Nephron (organoid): ENCODE measurements around the gene RNF19B.

ENCODE experiments used
- H3K27ac Mint-ChIP-seq, 3 experiments: 2 replicates each; pipeline ENCODE4 v1.8.0; 2020; ENCODE audit warnings: mixed read lengths in 3 of 3, mild to moderate bottlenecking in 2 of 3, moderate library complexity in 1 of 3
- H3K27me3 Mint-ChIP-seq: 2 replicates; pipeline ENCODE4 v1.8.0; 2021; ENCODE audit warnings: low read depth, mild to moderate bottlenecking, moderate library complexity, mixed read lengths
- H3K36me3 Mint-ChIP-seq: 2 replicates; pipeline ENCODE4 v1.8.0; 2020; ENCODE audit warnings: low read depth, mixed read lengths
- H3K4me1 Mint-ChIP-seq: 2 replicates; pipeline ENCODE4 v1.8.0; 2020; ENCODE audit warnings: mixed read lengths
- H3K4me3 Mint-ChIP-seq, 3 experiments: 2 replicates each; pipeline ENCODE4 v1.8.0; 2020; ENCODE audit warnings: mild to moderate bottlenecking in 3 of 3, mixed read lengths in 3 of 3, moderate library complexity in 2 of 3
- H3K9me3 Mint-ChIP-seq: 2 replicates; pipeline ENCODE4 v1.8.0; 2020; ENCODE audit warnings: mixed read lengths
- CTCF ChIP-seq, 3 experiments: fragments of 200-600 bp; sonication (generic); IDR thresholded peaks; one replicate each; pipeline ENCODE4 v1.5.0; 2021; ENCODE audit warnings: antibody characterized with exemption in 3 of 3; ENCODE audit not compliant: unreplicated experiment in 3 of 3

Gene RNF19B

GRCh38 chr1:33003657-33004056 lies 39.0 kb upstream of the RNF19B start:
- Mint-ChIP-seq H3K4me3 (no peak overlapping the region), H3K9me3 (no peaks in the 10 kb centered on the region), H3K27ac (no peak overlapping the region), H3K27me3 (no peaks in the 10 kb centered on the region), H3K36me3 (peaks cover 17% of the 10 kb centered on the region), H3K4me1 (peaks cover 25% of the 10 kb centered on the region)
- TF ChIP-seq CTCF (IDR thresholded peaks at IDR 0.05; ENCODE audit: unreplicated experiment in 3 of 3): no peak

GRCh38 chr1:33002006-33002405 lies 37.4 kb upstream of the RNF19B start:
- no peak for TF ChIP-seq CTCF (IDR thresholded peaks at IDR 0.05; ENCODE audit: unreplicated experiment in 3 of 3)
- Mint-ChIP-seq H3K4me3 (no peak overlapping the region), H3K4me1 (peaks cover 37% of the 10 kb centered on the region), H3K27me3 (no peaks in the 10 kb centered on the region), H3K9me3 (no peaks in the 10 kb centered on the region), H3K27ac (no peak overlapping the region), H3K36me3 (peaks cover under 1% of the 10 kb centered on the region)

GRCh38 chr1:33001282-33001681 lies 36.7 kb upstream of the RNF19B start:
- TF ChIP-seq CTCF (IDR thresholded peaks at IDR 0.05; ENCODE audit: unreplicated experiment in 3 of 3): no peak
- Mint-ChIP-seq H3K4me1 (peaks cover 33% of the 10 kb centered on the region), H3K36me3 (no peaks in the 10 kb centered on the region), H3K4me3 (no peak overlapping the region), H3K27ac (no peak overlapping the region), H3K27me3 (no peaks in the 10 kb centered on the region), H3K9me3 (no peaks in the 10 kb centered on the region)

GRCh38 chr1:33000427-33001026 lies 35.9 kb upstream of the RNF19B start:
- Mint-ChIP-seq H3K9me3 (no peaks in the 10 kb centered on the region), H3K36me3 (no peaks in the 10 kb centered on the region), H3K27me3 (no peaks in the 10 kb centered on the region), H3K4me1 (peaks cover 27% of the 10 kb centered on the region), H3K27ac (peak overlapping the region in 2 of 3 experiments; percentile 7 to 19), H3K4me3 (no peak overlapping the region)
- no peak for TF ChIP-seq CTCF (IDR thresholded peaks at IDR 0.05; ENCODE audit: unreplicated experiment in 3 of 3)

- Mint-ChIP-seq H3K9me3 (no peaks in the 10 kb centered on the region), H3K27ac (no peak overlapping the region), H3K4me1 (peaks cover 28% of the 10 kb centered on the region), H3K27me3 (no peaks in the 10 kb centered on the region), H3K4me3 (no peak overlapping the region), H3K36me3 (no peaks in the 10 kb centered on the region)
- TF ChIP-seq CTCF (IDR thresholded peaks at IDR 0.05; ENCODE audit: unreplicated experiment in 3 of 3): no peak
These were observed 34.4 kb upstream of the RNF19B start for GRCh38 chr1:32998997-32999396.

GRCh38 chr1:32998064-32998463 lies 33.5 kb upstream of the RNF19B start:
- peaks cover 29% of the 10 kb centered on the region for H3K4me1 Mint-ChIP-seq
- no peaks in the 10 kb centered on the region for H3K36me3 Mint-ChIP-seq
- H3K4me3 Mint-ChIP-seq: no peak overlapping the region
- no peak for TF ChIP-seq CTCF (IDR thresholded peaks at IDR 0.05; ENCODE audit: unreplicated experiment in 3 of 3)
- H3K9me3 Mint-ChIP-seq: no peaks in the 10 kb centered on the region
- H3K27ac Mint-ChIP-seq: peak overlapping the region; percentile 29 to 83 (median 56)
- H3K27me3 Mint-ChIP-seq: no peaks in the 10 kb centered on the region
